ENCODE results near the gene CDC42SE1. TPM values are rescaled to one million over a fixed set of nuclear protein-coding genes. Genes with fewer than 3 reads are reported as not detected.

CDC42SE1 gene
- total RNA-seq, 4 donors from 2014 or later = 41.1 to 58.2 (median 49.6) TPM

GRCh38 chr1:151069103-151069486 lies 9.7 kb upstream of the CDC42SE1 start:
- Histone ChIP-seq H3K36me3 (peaks cover 0 to 6% (median 0%) of the 10 kb centered on the region in 4 donors), H3K4me3 (no peak overlapping the region), H3K27ac (replicated peaks in 1 of 4) (peak overlapping the region; percentile 95 to 100 (median 99)), H3K9me3 (no peaks in the 10 kb centered on the region), H3K27me3 (no peaks in the 10 kb centered on the region), H3K4me1 (peaks cover 19 to 29% (median 22%) of the 10 kb centered on the region in 4 donors)
- 85% methylated on average over 5 of the region's 5 CpGs for WGBS
- intact Hi-C loops (cut with DNase I) = no loop called here
- DNase-seq (ENCODE audit: extremely low spot score) = no peak
- TF ChIP-seq POLR2A (IDR thresholded peaks at IDR 0.05; ENCODE audit: low read depth) (no peak), POLR2AphosphoS5 (IDR thresholded peaks at IDR 0.05) (no peak), EP300 (IDR thresholded peaks at IDR 0.05) (no peak)
- TF ChIP-seq, protein P1, sequence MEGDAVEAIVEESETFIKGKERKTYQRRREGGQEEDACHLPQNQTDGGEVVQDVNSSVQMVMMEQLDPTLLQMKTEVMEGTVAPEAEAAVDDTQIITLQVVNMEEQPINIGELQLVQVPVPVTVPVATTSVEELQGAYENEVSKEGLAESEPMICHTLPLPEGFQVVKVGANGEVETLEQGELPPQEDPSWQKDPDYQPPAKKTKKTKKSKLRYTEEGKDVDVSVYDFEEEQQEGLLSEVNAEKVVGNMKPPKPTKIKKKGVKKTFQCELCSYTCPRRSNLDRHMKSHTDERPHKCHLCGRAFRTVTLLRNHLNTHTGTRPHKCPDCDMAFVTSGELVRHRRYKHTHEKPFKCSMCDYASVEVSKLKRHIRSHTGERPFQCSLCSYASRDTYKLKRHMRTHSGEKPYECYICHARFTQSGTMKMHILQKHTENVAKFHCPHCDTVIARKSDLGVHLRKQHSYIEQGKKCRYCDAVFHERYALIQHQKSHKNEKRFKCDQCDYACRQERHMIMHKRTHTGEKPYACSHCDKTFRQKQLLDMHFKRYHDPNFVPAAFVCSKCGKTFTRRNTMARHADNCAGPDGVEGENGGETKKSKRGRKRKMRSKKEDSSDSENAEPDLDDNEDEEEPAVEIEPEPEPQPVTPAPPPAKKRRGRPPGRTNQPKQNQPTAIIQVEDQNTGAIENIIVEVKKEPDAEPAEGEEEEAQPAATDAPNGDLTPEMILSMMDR (IDR thresholded peaks at IDR 0.05) = no peak

DNA sequence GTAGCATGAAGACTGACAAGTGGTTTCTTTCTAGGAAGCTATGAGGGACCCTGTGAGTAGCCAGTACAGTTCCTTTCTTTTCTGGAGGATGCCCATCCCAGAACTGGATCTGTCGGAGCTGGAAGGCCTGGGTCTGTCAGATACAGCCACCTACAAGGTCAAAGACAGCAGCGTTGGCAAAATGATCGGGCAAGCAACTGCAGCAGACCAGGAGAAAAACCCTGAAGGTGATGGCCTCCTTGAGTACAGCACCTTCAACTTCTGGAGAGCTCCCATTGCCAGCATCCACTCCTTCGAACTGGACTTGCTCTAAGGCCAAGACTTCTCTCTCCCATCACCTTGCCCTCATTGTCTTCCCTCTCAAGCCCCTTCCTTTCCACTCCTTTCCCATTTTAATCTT lies 7.8 kb upstream of the CDC42SE1 start:
- Histone ChIP-seq H3K4me1 (peaks cover 18% of the 10 kb centered on the region in 4 donors), H3K27me3 (no peaks in the 10 kb centered on the region), H3K4me3 (no peak overlapping the region), H3K9me3 (no peaks in the 10 kb centered on the region), H3K27ac (replicated peaks in 1 of 4) (no peak overlapping the region), H3K36me3 (no peaks in the 10 kb centered on the region)
- no peak for TF ChIP-seq EP300 (IDR thresholded peaks at IDR 0.05)
- TF ChIP-seq POLR2A (IDR thresholded peaks at IDR 0.05; ENCODE audit: low read depth) = no peak
- no peak for TF ChIP-seq POLR2AphosphoS5 (IDR thresholded peaks at IDR 0.05)
- TF ChIP-seq, protein P1 (IDR thresholded peaks at IDR 0.05) = no peak
- 83% methylated on average over 4 of the region's 4 CpGs for WGBS
- no peak for DNase-seq (ENCODE audit: extremely low spot score)
- intact Hi-C loops (cut with DNase I) = no loop called here

GRCh38 chr1:151065089-151065645 lies 5.7 kb upstream of the CDC42SE1 start:
- no peaks in the 10 kb centered on the region for H3K36me3 ChIP-seq
- H3K27me3 ChIP-seq = no peaks in the 10 kb centered on the region
- no peaks in the 10 kb centered on the region for H3K9me3 ChIP-seq
- H3K4me3 ChIP-seq = no peak overlapping the region
- peaks cover 7 to 20% (median 15%) of the 10 kb centered on the region in 4 donors for H3K4me1 ChIP-seq
- H3K27ac ChIP-seq (replicated peaks in 1 of 4) = no peak overlapping the region
- intact Hi-C loops (cut with DNase I) = no loop called here
- no peak for DNase-seq (ENCODE audit: extremely low spot score)
- no peak for TF ChIP-seq POLR2AphosphoS5 (IDR thresholded peaks at IDR 0.05)
- TF ChIP-seq EP300 (IDR thresholded peaks at IDR 0.05) = no peak
- no peak for TF ChIP-seq POLR2A (IDR thresholded peaks at IDR 0.05; ENCODE audit: low read depth)
- TF ChIP-seq, protein P1 (IDR thresholded peaks at IDR 0.05) = no peak

DNA sequence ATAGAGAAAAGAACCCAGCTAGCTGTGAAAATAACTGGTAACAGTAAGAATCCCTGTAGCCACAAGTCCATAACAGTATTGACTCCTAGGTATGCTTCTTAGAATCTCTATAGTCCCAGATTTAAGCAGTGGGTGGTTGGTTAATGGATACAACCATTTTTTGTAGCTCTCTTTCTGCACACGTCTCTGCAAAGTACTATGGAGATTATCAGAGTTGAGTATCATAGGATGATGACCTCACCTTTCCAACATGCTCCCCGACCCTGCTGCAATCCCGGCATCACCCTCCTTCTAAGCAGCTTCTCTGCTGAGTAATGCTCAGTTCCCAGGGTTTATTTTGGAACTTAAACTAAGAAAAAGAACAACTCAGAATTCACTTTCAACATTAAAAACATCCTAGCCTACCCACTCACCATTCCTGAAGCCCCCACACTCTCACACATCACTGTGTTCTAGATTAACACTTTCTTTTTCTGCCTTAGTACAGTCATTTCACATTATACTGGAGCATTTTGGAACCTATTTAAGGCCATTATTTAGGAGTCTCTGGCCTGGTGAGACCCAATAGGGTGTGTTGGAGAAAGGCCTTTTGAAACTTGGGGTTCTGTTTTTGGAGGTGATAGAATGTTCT lies 3.4 kb upstream of the CDC42SE1 start:
- no peak overlapping the region for H3K27ac ChIP-seq (replicated peaks in 1 of 4)
- 55% methylated on average over 3 of the region's 3 CpGs for WGBS
- H3K4me1 ChIP-seq = peaks cover 10 to 22% (median 20%) of the 10 kb centered on the region in 4 donors
- no peak for TF ChIP-seq POLR2A (IDR thresholded peaks at IDR 0.05; ENCODE audit: low read depth)
- TF ChIP-seq EP300 (IDR thresholded peaks at IDR 0.05) = no peak
- TF ChIP-seq, protein P1 (IDR thresholded peaks at IDR 0.05) = no peak
- TF ChIP-seq POLR2AphosphoS5 (IDR thresholded peaks at IDR 0.05) = no peak
- no peaks in the 10 kb centered on the region for H3K9me3 ChIP-seq
- no peaks in the 10 kb centered on the region for H3K36me3 ChIP-seq
- no peak for DNase-seq (ENCODE audit: extremely low spot score)
- intact Hi-C loops (cut with DNase I) = no loop called here
- no peak overlapping the region for H3K4me3 ChIP-seq
- no peaks in the 10 kb centered on the region for H3K27me3 ChIP-seq

Data from esophagus muscularis mucosa (tissue), 4 donors.